Brain microvascular endothelial cell (primary cell): ENCODE measurements around the gene RND2.
A peak's percentile ranks its signal among the peaks of the same experiment; 100 is the strongest.

Experiments
- DNase-seq: peaks from one replicate; pipeline ENCODE4 v3.0.0-alpha.2; 2020
- H3K27ac ChIP-seq: fragments of 250-450 bp; sonication (Bioruptor Pico); 2 replicates; pipeline ENCODE4 v1.5.1; 2020; ENCODE audit warnings: mild to moderate bottlenecking, moderate library complexity
- H3K27me3 ChIP-seq: fragments of 250-450 bp; sonication (Bioruptor Pico); replicated peaks from 2 replicates; pipeline ENCODE4 v1.5.1; 2020; ENCODE audit warnings: mild to moderate bottlenecking
- H3K36me3 ChIP-seq: fragments of 250-450 bp; sonication (Bioruptor Pico); replicated peaks from 2 replicates; pipeline ENCODE4 v1.5.1; 2020; ENCODE audit warnings: mild to moderate bottlenecking
- H3K4me3 ChIP-seq: 2 replicates; pipeline ENCODE4 v1.5.1; 2011; ENCODE audit warnings: low read depth, mild to moderate bottlenecking, control low read depth, low read length, moderate library complexity
- in situ Hi-C: cut with HindIII; loops from 2 replicates; pipeline ENCODE4 v1.10.0; 2017; ENCODE audit warnings: low sequenced_read_pairs, low pct_ligation_motif_present
- TF ChIP-seq, protein P1 (sequence below): IDR thresholded peaks from 2 replicates; pipeline ENCODE4 v1.5.1; 2011; ENCODE audit warnings: low read depth, mild to moderate bottlenecking, moderate library complexity, low read length, control low read depth, inconsistent platforms; ENCODE audit errors: missing control alignments

The RND2 gene

DNA sequence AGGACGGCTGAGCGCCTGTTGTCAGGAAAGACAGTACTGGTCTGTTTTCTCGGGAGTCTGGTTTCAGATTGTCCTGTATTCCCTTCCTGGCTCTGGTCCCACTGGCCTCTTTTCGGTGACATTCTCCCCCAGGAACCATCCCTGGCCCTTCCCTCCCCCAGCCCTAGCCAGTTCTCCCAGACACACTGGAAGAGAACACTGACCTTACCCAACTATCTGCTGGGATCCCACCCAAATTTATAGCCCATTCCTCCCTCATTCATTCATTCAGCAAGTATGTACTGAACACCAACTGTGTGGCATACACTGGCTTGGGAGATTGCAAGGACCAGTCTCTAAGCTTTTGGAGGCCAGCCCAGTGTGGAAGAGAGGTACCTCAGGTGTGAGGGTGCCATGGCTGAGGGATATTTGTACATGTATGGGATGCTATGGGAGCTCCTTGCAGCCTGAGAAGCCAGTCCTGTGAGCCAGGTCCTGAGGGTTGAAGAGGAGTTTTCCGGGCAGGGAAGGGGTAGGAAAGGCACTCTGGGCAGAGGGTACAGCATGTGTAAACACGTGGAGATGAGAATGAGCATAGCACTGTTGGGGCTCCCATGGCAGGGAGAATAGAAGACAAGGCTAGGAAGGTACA, 5.2 kb downstream of the RND2 start:
- Histone ChIP-seq H3K27me3 (no peaks in the 10 kb centered on the region), H3K27ac (no peak overlapping the region), H3K4me3 (no peak overlapping the region), H3K36me3 (no peaks in the 10 kb centered on the region)
- in situ Hi-C loops = no loop called here
- TF ChIP-seq, protein P1, sequence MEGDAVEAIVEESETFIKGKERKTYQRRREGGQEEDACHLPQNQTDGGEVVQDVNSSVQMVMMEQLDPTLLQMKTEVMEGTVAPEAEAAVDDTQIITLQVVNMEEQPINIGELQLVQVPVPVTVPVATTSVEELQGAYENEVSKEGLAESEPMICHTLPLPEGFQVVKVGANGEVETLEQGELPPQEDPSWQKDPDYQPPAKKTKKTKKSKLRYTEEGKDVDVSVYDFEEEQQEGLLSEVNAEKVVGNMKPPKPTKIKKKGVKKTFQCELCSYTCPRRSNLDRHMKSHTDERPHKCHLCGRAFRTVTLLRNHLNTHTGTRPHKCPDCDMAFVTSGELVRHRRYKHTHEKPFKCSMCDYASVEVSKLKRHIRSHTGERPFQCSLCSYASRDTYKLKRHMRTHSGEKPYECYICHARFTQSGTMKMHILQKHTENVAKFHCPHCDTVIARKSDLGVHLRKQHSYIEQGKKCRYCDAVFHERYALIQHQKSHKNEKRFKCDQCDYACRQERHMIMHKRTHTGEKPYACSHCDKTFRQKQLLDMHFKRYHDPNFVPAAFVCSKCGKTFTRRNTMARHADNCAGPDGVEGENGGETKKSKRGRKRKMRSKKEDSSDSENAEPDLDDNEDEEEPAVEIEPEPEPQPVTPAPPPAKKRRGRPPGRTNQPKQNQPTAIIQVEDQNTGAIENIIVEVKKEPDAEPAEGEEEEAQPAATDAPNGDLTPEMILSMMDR = no peak
- no peak for DNase-seq

DNA sequence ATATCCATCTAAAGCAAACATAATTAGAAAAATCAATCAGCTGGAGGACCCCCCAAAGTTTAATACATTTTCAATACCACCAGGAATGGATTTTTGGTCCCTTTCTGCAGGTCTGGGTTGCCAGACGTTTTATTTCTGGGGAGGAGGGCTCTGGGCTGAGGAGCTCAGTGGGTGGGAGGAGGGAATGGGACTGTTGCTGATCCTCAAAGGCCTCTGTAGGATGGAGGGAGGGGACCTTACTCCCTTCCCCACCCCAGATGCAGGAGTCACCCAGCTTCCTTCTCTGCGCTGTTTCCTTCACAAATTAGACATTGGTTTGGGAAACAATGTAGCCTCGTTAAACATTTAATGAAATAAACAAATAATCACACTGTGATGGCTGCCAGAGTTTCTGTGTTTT, 6.6 kb downstream of the RND2 start:
- in situ Hi-C loops = no loop called here
- TF ChIP-seq, protein P1 = no peak
- no peak for DNase-seq
- no peak overlapping the region for H3K27ac ChIP-seq
- H3K4me3 ChIP-seq = no peak overlapping the region
- no peaks in the 10 kb centered on the region for H3K36me3 ChIP-seq
- no peaks in the 10 kb centered on the region for H3K27me3 ChIP-seq

GRCh38 chr17:43033948-43034881, 9.2 kb downstream of the RND2 start:
- TF ChIP-seq, protein P1 = peak; percentile 8
- in situ Hi-C loops = no loop called here
- Histone ChIP-seq H3K27ac (no peak overlapping the region), H3K4me3 (no peak overlapping the region), H3K36me3 (no peaks in the 10 kb centered on the region), H3K27me3 (no peaks in the 10 kb centered on the region)
- no peak for DNase-seq

- TF ChIP-seq, protein P1 = no peak
- Histone ChIP-seq H3K4me3 (no peak overlapping the region), H3K27ac (no peak overlapping the region), H3K36me3 (no peaks in the 10 kb centered on the region), H3K27me3 (no peaks in the 10 kb centered on the region)
- in situ Hi-C loops = no loop called here
- no peak for DNase-seq
Measured at GRCh38 chr17:43034894-43035293, 9.9 kb downstream of the RND2 start.

DNA sequence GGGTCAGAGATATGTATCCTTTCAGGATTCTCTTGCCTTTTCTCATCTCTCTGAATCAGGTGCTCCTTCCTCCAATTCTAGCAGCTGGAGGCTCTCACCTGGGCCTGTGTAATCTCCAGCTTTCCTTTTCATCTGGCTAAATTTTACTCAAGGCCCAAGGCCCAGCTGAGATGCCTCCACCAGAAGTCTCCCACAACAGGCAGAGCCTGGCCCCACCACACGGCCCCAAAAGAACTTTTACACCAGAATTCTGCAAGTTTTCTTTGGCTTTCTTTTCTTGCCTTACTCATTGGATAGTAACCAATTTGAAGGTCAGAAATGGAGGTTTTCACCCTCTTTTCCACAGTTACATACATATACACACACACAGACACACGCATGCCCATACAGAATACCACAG, 14.6 kb downstream of the RND2 start:
- TF ChIP-seq, protein P1 = no peak
- in situ Hi-C loops = no loop called here
- no peak overlapping the region for H3K4me3 ChIP-seq
- H3K36me3 ChIP-seq = no peaks in the 10 kb centered on the region
- no peak for DNase-seq
- H3K27ac ChIP-seq = no peak overlapping the region
- H3K27me3 ChIP-seq = no peaks in the 10 kb centered on the region
